CD14-positive monocyte (primary cell): ENCODE data around the gene PTK7. TPM values are rescaled to one million over a fixed set of nuclear protein-coding genes. Genes with fewer than 3 reads are reported as not detected.

Source experiments
- DNase-seq, 3 donors: peaks; one replicate each; pipeline ENCODE4 v3.0.0-alpha.2; 2011 to 2022
- H2AFZ ChIP-seq: 2 replicates; pipeline ENCODE4 v1.6.0; 2012; ENCODE audit warnings: mild to moderate bottlenecking, low read depth, low read length, inconsistent platforms; ENCODE audit not compliant: insufficient read depth, poor library complexity, severe bottlenecking
- H3K27ac ChIP-seq, 2 donors: 1 replicate in 1 of 2; 2 replicates in 1 of 2; pipeline ENCODE4 v1.5.1; 2012 to 2013; ENCODE audit warnings: low read length in 2 of 2, control low read depth in 1 of 2, inconsistent platforms in 1 of 2, low read depth in 1 of 2, mild to moderate bottlenecking in 1 of 2
- H3K27me3 ChIP-seq, 2 donors: one replicate each; pipeline versions ENCODE4 v1.6.0 to v1.6.1; 2011 to 2013; ENCODE audit warnings: low read length in 2 of 2; ENCODE audit not compliant: control insufficient read depth in 2 of 2, insufficient read depth in 2 of 2
- H3K36me3 ChIP-seq, 2 donors: replicated peaks in 1 of 2; 1 replicate in 1 of 2; 2 replicates in 1 of 2; pipeline versions ENCODE4 v1.5.1 to v1.6.1; 2012 to 2013; ENCODE audit warnings: low read length in 2 of 2, control low read depth in 1 of 2, inconsistent platforms in 1 of 2, mild to moderate bottlenecking in 1 of 2; ENCODE audit not compliant: insufficient read depth in 2 of 2, control insufficient read depth in 1 of 2
- H3K4me1 ChIP-seq, 2 donors: 1 replicate in 1 of 2; 2 replicates in 1 of 2; pipeline versions ENCODE4 v1.5.1 to v1.6.1; 2012 to 2013; ENCODE audit warnings: low read length in 2 of 2, control low read depth in 1 of 2, inconsistent platforms in 1 of 2, mild to moderate bottlenecking in 1 of 2, moderate library complexity in 1 of 2; ENCODE audit not compliant: insufficient read depth in 2 of 2, control insufficient read depth in 1 of 2
- H3K4me2 ChIP-seq: replicated peaks from 2 replicates; pipeline ENCODE3; 2012; ENCODE audit warnings: low read length, moderate library complexity, mild to moderate bottlenecking; ENCODE audit not compliant: poor library complexity, severe bottlenecking; ENCODE audit errors: extremely low read depth
- H3K4me3 ChIP-seq, 3 experiments: fragments of 200-600 bp in 1 of 3; sonication (generic) in 1 of 3; replicated peaks in 1 of 3; 1 replicate in 2 of 3; 2 replicates in 1 of 3; pipeline ENCODE4 v1.5.1; 2011 to 2013; ENCODE audit warnings: low read length in 3 of 3, mild to moderate bottlenecking in 3 of 3, control low read depth in 2 of 3, low read depth in 2 of 3, inconsistent platforms in 1 of 3, moderate library complexity in 1 of 3
- H3K79me2 ChIP-seq: 2 replicates; pipeline ENCODE4 v1.6.0; 2012; ENCODE audit warnings: mild to moderate bottlenecking, control low read depth, inconsistent platforms, low read length, moderate library complexity; ENCODE audit not compliant: insufficient read depth
- H3K9ac ChIP-seq: 2 replicates; pipeline ENCODE4 v1.6.0; 2017; ENCODE audit warnings: low read length, mild to moderate bottlenecking; ENCODE audit not compliant: insufficient read depth, poor library complexity, severe bottlenecking
- H3K9me3 ChIP-seq, 2 donors: replicated peaks in 1 of 2; 1 replicate in 1 of 2; 2 replicates in 1 of 2; pipeline versions ENCODE4 v1.5.1 to v1.6.1; 2012 to 2013; ENCODE audit warnings: low read length in 2 of 2, control low read depth in 1 of 2; ENCODE audit not compliant: control insufficient read depth in 1 of 2, insufficient read depth in 1 of 2
- H4K20me1 ChIP-seq: 2 replicates; pipeline ENCODE4 v1.6.0; 2012; ENCODE audit warnings: mild to moderate bottlenecking, low read length, control low read depth, moderate library complexity; ENCODE audit not compliant: insufficient read depth
- H3K27ac Mint-ChIP-seq, 7 donors: one replicate each; pipeline ENCODE4 v1.8.0; 2020; ENCODE audit warnings: mild to moderate bottlenecking in 7 of 7, mixed read lengths in 7 of 7, moderate library complexity in 6 of 7, inconsistent platforms in 2 of 7
- H3K27me3 Mint-ChIP-seq, 3 donors: one replicate each; pipeline ENCODE4 v1.8.0; 2021 to 2022; ENCODE audit warnings: low read depth in 3 of 3, mild to moderate bottlenecking in 3 of 3, mixed read lengths in 3 of 3, moderate library complexity in 3 of 3, inconsistent platforms in 1 of 3
- H3K36me3 Mint-ChIP-seq, 2 donors: one replicate each; pipeline ENCODE4 v1.8.0; 2020; ENCODE audit warnings: mixed read lengths in 2 of 2, inconsistent platforms in 1 of 2, mild to moderate bottlenecking in 1 of 2
- H3K4me1 Mint-ChIP-seq: one replicate; pipeline ENCODE4 v1.8.0; 2020; ENCODE audit warnings: mild to moderate bottlenecking, mixed read lengths
- H3K4me3 Mint-ChIP-seq, 2 donors: one replicate each; pipeline ENCODE4 v1.8.0; 2020; ENCODE audit warnings: mild to moderate bottlenecking in 2 of 2, mixed read lengths in 2 of 2, moderate library complexity in 1 of 2
- H3K9me3 Mint-ChIP-seq, 7 donors: one replicate each; pipeline ENCODE4 v1.8.0; 2020 to 2022; ENCODE audit warnings: mixed read lengths in 7 of 7, mild to moderate bottlenecking in 6 of 7, moderate library complexity in 6 of 7, inconsistent platforms in 2 of 7
- CTCF ChIP-seq: fragments of 200-600 bp; IDR thresholded peaks from one replicate; pipeline ENCODE4 v1.8.0; 2022; ENCODE audit warnings: antibody characterized with exemption, mild to moderate bottlenecking
- WGBS: methylation state at CpG from one replicate; pipeline ENCODE4 v1.1.5; 2013; ENCODE audit warnings: missing lambda C conversion rate; ENCODE audit not compliant: insufficient coverage; 5-methylcytosine and 5-hydroxymethylcytosine counted together
- intact Hi-C, 2 donors: fragments of 100-400 bp; cut with micrococcal nuclease; formaldehyde crosslinking; loops; one replicate each; pipeline versions ENCODE4 v1.15.0 to v1.15.1; 2023
- polyA plus RNA-seq, 3 donors: library from polyadenylated mRNA; depleted of rRNA in 1 of 3; unstranded in 2 of 3; stranded (reverse) in 1 of 3; fragments of 300-500 nt in 2 of 3; fragments of >200 nt in 1 of 3; fragmentation: Illumina TruSeq in 2 of 3; gene quantifications; 1 replicate in 2 of 3; 2 replicates in 1 of 3; pipeline ENCODE4 v1.2.3, GENCODE V29; 2012 to 2021

PTK7 gene
- polyA plus RNA-seq, 3 donors: 0.19 TPM; not detected in 2

- DNase-seq: no peak
- Histone ChIP-seq H3K4me1 (no peaks in the 10 kb centered on the region), H4K20me1 (no peaks in the 10 kb centered on the region), H2AFZ (no peak overlapping the region), H3K9ac (no peak overlapping the region), H3K9me3 (no peaks in the 10 kb centered on the region), H3K4me3 (no peak overlapping the region), H3K4me2 (no peak overlapping the region), H3K27me3 (no peaks in the 10 kb centered on the region), H3K36me3 (no peaks in the 10 kb centered on the region), H3K79me2 (no peaks in the 10 kb centered on the region), H3K27ac (no peak overlapping the region)
- WGBS: 88% methylated on average over 8 of the region's 12 CpGs
- Mint-ChIP-seq H3K4me3 (no peak overlapping the region), H3K27ac (no peak overlapping the region), H3K27me3 (no peaks in the 10 kb centered on the region), H3K36me3 (no peaks in the 10 kb centered on the region), H3K9me3 (no peaks in the 10 kb centered on the region), H3K4me1 (no peaks in the 10 kb centered on the region)
- intact Hi-C loops: no loop called here
- TF ChIP-seq CTCF: no peak
Observed at GRCh38 chr6:43127180-43127579, 51.1 kb downstream of the PTK7 start.

- Mint-ChIP-seq H3K4me3 (no peak overlapping the region), H3K27ac (no peak overlapping the region), H3K27me3 (no peaks in the 10 kb centered on the region), H3K36me3 (no peaks in the 10 kb centered on the region), H3K9me3 (no peaks in the 10 kb centered on the region), H3K4me1 (no peaks in the 10 kb centered on the region)
- H3K9ac ChIP-seq: no peak overlapping the region
- intact Hi-C loops: no loop called here
- no peak overlapping the region for H3K27ac ChIP-seq
- H3K79me2 ChIP-seq: no peaks in the 10 kb centered on the region
- H3K4me3 ChIP-seq: no peak overlapping the region
- no peak overlapping the region for H2AFZ ChIP-seq
- H3K4me2 ChIP-seq: no peak overlapping the region
- H3K4me1 ChIP-seq: no peaks in the 10 kb centered on the region
- WGBS: 92% methylated on average over 11 of the region's 11 CpGs
- no peaks in the 10 kb centered on the region for H3K36me3 ChIP-seq
- no peaks in the 10 kb centered on the region for H3K27me3 ChIP-seq
- H3K9me3 ChIP-seq: no peaks in the 10 kb centered on the region
- no peak for DNase-seq
- no peak for TF ChIP-seq CTCF
- no peaks in the 10 kb centered on the region for H4K20me1 ChIP-seq
Observed at GRCh38 chr6:43127877-43128276, 51.8 kb downstream of the PTK7 start.
